Stimulated activated CD8-positive, alpha-beta memory T cell treated with anti-CD3 and anti-CD28 coated beads, Interleukin-7, amount 100 ng/mL, for 24 hours (primary cell): Measurements from ENCODE around the gene SMYD3.

ENCODE experiments used
- DNase-seq: peaks from one replicate; pipeline ENCODE4 v3.0.0-alpha.2; 2020; ENCODE audit warnings: low read depth

Gene SMYD3

GRCh38 chr1:245870698-245871097, 636.4 kb downstream of the SMYD3 start:
- DNase-seq, result no peak

- no peak for DNase-seq
These were observed 637.2 kb downstream of the SMYD3 start for GRCh38 chr1:245869847-245870246.

DNA sequence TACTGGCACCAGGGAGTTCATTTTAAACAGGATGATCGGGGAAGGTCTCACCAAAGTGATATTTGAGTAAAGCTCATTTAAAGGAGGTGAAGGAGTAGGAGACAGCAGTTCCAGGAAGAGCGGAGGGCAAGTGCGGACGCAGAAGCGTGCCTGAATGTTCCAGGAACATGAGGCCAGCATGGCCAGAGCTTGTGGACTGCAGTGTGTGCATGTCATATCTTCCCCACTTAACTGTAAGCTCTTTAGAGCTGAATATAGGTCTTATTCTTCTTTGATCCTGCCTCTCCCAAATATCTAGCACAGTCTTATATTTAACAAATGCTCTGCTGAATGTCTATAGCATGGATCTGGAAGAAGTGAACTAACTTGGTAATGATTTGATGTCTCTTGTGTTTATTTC, 639.3 kb downstream of the SMYD3 start:
- no peak for DNase-seq

GRCh38 chr1:245864872-245865271, 642.2 kb downstream of the SMYD3 start:
- DNase-seq, result no peak

DNA sequence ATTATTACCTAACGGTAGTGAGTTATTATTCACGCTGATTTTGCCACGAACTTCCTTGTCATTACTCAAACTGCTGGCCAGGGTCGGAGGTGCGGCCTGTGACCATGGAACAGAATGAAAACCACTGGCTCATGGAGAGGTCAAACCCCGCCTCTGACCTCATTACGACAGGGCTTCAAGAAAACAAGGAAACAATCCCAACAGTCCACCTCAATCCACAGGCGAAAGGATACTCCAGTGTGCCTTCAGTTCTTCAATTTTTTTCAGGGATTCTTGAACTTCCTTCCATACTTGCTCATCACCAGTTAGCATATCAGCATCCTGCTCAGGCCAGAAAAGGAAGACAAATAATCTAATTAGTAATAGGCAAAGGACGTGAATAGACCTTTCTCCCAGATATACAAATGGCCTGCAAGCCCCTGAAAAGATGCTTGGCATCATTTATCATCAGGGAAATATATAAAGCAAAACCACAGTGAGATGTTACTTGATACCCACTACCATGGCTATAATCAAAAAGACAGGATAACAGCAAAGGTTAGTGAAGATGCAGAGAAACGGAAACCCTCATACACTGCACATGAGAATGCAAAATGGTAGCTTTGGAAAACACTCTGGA, 643.4 kb downstream of the SMYD3 start:
- no peak for DNase-seq

DNA sequence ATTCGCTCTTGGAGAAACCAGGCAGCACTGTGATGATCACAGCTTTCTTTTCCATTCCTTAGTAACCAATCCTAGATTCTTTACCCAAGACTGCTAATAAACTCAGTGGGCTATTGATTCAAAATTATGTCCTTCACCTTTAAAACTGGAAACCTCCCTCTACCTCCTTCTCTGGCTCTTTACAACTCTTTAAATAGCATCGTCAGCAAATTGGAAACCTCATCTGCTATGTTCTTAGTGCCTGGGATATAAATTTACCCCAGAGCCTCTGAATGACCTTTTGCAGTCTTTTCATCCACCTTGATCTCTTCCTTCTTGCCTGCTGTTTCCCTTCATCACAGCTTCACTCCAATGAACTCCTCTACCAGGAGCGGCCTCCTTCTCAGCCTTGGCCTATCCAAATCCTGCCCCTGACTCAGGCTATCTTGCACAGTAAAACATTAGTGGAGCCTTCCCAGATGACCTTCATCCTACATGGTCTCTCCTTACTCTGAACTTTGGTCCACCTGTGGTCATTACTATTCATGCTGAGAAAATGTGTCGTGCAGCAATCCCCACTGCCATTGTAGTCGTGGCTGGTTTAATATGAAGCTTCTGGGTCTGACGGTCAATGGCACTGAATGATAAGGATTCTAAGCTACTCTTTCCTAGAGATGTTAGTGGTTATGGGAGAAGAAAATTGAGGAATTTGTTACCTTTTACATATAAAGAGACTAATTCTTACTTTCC, 644.1 kb downstream of the SMYD3 start:
- DNase-seq, result no peak

DNA sequence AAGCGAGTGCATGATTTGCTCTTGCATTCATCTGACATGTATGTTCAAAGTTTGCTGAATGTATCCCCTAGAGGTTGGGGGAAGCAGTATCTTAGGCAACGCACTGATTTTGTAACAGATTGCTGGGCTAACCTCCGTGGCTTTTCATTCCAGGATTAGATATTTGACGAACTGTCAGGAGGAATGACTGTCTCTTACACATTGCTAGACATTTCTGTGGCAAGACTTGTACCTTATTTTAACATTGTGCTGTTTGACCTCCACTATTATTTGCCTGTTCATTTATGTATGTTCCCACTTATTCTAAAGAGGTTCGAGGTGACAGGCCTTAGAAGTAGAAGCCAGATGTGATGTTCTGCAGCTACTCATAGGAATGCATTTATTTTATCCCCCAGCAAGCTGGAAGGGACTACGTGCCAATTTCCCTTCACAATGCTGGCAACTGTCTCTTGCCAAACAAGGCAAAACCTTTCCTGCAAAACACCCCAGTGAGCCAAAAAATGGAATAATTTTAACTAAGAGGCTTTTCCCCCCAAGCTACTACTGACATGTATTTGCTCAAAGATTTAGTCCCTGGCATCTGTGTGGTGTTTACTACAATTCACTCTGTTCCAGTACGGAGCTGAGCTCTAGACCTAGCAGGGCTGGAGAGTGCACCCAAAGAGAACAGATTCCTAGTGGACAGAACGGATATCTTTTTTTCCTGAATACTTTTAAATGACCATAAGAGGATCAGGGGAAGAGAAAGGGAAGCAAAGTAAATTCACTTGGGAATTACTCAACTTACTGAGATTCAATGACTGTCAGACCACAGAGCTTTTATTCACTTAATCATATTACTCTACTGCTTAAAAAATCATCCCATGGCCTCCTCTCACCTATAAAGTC, 646.2 kb downstream of the SMYD3 start:
- no peak for DNase-seq

DNA sequence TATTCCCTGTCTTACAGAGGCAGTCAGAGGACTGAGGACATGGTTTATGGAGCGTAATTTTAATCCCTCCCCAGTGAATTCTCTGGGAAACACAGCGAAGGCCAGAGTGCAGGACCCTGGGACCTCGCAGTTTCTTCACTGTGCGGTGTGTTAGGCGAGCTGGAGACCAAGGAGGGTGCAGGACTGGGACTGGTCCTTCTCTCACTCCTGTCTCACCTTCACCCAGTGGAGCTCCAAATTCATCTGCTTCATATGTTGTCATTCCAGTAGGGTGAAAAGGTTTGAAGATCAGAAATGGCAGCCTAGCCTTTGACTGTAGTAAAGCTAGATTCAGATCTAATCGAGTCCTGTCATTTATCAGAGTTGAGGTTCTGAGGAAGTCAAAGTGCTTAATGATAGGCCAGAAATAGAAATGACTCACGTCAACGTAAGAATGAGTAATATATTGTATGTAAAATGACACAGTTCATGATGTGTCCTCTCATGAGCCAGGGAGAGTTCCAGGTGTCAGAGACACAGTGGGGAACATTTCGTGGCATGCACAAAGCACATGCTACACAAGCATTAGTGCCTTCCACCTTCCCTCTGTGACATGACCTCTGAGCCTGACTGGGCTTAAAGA, 647.5 kb downstream of the SMYD3 start:
- no peak for DNase-seq

GRCh38 chr1:245858722-245859492, 648.2 kb downstream of the SMYD3 start:
- no peak for DNase-seq

GRCh38 chr1:245858022-245858721, 648.9 kb downstream of the SMYD3 start:
- DNase-seq, result no peak

- DNase-seq, result no peak
These were observed 650.0 kb downstream of the SMYD3 start for GRCh38 chr1:245856944-245857531.

DNA sequence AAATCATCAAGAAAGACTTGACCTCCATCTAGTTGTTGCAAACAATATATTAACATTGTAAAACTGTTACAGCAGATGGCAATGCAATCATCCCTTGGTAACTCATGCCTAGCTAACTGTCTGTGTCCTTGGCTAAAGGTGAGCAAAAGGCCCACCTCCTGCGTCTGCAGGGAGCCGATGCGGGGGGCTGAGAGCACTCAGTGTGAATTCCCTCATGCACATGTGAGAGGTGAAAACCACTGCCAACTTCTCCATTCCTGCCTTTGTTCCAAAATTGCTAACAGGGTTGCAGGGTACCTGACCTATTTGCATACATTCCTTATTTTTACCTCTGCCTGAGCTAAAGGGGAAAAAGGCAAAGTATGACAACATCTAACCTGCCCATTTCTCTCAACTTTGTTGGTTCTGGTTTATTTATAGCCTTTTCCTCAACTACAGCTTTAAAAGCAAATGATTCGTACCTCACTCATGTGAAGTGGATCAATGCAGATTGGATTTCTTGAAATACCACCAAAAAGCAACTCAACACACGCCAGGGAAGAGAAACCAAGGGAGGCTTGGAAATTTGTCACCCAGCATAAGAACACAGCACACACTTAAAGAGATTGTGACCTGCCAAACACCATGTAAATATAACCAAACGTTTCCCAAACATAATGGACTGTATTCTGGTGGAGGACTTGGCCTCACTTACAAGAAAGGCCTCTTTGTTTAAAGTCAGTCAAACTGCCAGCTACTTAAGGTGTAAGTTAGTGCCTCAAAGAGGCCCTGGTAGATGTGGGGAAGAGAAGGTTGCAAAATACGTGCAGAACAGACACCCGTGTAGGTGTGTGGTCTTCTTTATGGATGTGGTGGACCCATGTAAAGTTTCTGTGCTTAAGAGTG, 651.0 kb downstream of the SMYD3 start:
- DNase-seq, result no peak

GRCh38 chr1:245853291-245853690, 653.8 kb downstream of the SMYD3 start:
- DNase-seq, result no peak

DNA sequence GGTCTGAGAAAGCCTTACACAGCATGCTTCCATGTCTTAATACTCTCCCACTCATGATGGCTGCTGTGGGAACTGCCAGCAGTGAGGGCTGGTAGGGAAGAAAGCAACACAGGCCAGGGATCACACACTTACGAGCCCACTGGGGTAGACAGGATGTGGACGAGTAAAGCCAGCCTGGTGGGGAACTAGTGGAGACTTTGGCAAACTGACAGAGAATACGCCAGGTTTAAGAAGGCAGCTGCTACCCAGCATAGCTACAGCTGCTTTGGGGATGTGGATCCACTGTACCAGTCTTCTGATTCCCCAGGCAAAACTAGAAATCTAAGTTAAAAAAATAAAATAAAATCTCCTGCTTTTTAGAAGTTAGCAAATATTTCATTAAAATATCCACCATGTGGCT, 664.0 kb downstream of the SMYD3 start:
- no peak for DNase-seq

GRCh38 chr1:245842106-245842505, 665.0 kb downstream of the SMYD3 start:
- no peak for DNase-seq

- DNase-seq, result no peak
These were observed 666.1 kb downstream of the SMYD3 start for GRCh38 chr1:245840971-245841370.

DNA sequence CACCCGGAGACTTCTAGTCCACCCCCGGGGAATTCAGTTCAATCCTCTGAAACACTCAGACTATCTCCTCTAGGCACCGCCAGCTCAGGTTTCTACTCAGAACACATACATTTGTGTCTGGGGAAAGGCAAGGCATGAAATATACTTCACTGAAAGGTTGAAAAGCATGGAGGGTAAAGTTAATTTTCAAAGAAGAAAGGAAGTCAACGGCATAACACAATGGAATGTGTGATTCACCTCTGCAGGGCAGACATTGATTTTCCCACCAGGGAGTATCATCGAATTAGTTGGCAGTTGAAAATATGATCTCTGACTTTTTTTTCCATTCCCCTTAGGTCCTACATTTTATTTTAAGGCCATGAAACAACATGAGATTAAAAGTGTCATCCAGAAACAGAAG, 669.4 kb downstream of the SMYD3 start:
- no peak for DNase-seq

- no peak for DNase-seq
These were observed 671.7 kb downstream of the SMYD3 start for GRCh38 chr1:245835386-245835785.

DNA sequence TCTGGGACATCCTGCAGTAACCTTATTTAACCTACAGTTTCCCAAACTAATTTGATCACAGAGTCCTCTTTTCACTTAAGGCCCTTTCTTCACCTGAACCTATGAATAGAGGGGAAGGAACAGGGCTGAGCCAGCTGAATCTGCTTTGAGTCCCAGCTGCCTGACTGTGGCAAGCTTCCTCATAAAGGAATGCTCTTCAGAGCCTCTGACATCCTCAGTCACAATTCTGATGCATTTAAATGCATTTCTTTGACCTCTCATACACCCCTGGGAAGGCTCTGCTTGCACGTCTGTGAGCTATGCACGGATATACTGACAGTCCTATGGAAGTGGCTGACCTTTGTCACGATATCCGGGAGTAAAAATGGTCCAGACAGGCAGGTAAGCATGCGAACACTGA, 673.1 kb downstream of the SMYD3 start:
- DNase-seq, result no peak
